NCI-H82 (cell line): ENCODE data around the gene MICAL2.
A peak's percentile ranks its signal among the peaks of the same experiment; 100 is the strongest.

Experiments used
- DNase-seq: peaks from one replicate; lab custom pipeline; 2025; lab: John Stamatoyannopoulos, UW

MICAL2 gene

DNA sequence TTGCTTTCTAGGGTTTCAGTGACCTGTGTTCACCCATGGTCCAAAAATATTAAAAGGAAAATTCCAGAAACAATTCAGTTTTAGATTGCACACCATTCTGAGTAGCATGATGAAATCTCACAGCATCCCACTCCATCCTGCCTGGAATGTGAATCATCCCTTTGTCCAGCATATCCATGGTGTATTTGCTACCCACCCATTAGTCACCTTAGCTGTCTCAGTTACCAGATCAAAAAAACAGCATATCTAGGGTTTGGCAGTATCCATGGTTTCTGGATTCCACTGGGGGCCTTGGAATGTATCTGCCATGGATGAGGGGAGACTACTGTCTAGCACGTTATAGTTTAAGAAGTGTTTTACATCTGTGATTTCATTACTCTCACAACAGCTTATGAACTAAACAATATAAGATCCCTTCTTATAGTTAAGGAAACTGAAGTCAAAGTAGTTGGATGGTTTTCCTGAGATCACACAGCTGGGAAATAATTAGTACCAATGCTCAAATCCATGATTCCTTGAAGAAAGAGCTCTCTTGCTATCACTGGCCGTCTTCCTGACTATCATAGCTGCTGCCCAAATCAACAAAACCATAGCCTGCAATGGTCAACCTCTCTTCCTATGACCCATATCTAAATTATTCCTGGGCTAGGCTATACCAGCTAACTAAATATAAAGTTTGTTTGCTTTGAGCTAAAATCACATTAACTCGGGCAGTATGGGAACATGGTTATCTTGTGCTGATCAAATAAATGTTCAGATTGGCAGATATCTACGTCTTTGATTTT is 122.6 kb downstream of the MICAL2 start:
- DNase-seq = no peak

DNA sequence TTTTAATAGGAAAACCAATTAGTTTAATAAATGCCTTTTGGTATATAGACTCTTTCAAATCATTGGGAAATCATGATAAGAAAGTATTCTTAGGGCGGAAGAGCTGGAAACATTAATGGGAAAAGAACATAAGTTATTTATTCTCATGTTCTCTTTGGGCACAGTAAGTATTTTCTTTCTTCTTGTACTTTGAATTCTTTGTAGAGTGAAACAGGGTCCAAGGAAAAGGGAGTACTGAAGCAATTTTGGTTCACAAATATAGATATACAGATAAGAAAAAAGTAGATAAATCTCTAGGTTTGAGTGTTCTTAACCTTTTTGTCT is 123.2 kb downstream of the MICAL2 start:
- DNase-seq = no peak

DNA sequence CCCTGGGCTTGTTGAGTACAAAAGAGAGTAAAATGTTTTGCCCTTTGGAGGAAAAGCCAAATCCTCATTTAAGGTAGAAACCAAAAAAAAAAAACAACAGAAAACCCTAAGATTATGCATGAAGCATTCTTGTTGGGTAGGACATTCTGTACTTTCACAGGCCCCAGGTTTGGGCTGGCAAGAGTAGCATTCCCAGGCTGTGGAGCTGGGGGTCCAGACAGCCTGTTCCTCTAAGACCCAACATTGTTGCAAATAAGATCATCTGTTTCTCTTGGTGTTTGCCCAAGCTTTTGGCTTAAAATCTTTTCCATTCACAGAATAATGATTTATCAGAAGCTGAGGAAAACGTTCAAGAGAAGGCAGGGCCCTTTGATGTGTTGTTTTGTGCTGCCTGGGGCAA is 123.8 kb downstream of the MICAL2 start:
- no peak for DNase-seq

DNA sequence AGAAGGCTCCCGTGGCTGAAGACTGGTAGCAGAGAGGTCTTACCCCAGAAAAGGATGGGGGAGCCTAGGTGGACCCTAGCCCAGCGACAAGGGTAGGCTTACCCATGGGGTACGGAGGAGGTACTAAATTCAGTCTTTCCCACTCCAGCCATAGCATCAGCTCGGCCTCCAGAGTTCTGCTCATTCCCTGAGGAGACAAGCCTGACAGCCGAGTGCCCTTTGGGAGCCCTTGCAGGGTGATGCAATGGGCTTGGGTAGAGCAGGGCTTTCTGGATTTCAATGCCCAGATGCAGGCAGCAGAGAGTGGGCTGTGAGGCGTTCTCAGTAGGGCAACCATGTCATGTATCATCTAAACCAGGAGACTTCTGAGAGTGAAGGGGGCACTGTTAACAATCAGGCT is 124.7 kb downstream of the MICAL2 start:
- no peak for DNase-seq

DNA sequence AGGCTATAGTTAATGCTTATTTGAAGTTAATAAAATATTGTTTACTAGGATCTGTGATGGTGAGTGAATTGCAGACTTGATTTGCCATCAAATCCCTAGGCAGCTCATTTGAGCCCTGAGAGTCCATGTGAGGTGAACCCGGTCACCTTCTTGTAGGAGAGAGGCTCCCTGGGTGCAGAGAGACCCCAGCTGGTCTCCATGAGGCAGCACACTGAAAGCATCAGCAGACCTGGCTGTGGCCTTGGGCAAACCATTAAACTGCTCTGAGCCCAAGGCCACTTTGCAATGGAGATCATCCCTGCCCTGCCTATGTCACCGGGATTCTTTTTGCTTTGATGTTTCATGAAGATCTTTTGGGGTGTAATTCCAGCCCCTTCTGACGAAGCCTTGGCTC is 125.2 kb downstream of the MICAL2 start:
- peak; percentile 55 for DNase-seq

DNA sequence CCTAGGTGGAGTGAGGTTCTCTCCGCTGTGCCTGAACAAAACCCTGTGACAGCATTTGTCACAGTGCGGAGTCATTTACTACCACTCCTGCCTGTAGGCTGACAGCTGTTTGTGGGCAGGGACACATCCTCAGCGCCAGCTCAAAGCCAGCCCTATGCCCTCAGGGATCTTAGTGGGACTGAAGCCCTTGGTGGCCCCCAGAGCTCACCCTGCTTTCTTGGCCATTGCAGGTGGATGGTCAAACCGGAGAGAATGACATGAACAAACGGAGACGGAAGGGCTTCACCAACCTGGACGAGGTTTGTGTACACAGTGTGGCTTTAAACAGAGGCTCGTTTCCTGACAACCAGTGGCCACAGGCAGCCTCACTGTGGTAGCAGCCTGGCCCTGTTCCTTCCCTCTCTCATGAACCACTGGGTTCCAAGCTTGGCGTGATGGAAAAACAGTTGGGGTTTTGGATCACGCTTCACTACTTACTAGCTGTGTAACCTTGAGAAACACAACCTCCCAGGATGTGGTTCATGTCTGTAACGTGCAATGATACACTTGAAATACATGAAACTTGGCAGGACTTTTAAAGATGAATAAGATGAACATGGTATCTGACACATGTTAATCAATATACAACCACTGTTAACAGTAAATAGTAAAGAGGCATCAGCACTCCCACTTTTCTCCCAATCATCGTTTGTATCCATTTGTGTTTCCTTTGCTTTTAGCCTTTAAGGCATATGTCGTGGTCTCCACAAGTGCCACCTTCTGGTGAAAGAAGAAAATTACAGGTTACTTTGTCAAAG is 125.8 kb downstream of the MICAL2 start:
- peak; percentile 57 for DNase-seq

DNA sequence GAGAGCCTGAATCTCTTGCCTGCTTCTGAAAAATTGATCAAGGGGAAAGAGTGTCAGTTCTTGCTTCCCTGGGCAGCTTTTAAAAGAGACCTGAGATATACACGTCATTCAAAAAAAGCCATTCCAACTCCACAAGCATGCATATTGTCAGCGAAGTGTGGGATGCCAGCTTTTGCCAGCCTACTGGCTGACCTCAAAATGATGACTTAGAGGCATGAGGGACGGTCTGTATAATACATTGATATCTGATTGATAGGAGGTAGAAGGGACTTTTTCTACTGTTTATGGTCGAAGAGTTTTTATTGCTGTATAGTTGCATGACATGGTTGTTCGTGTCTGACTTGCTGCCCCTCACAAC is 126.3 kb downstream of the MICAL2 start:
- DNase-seq = no peak

DNA sequence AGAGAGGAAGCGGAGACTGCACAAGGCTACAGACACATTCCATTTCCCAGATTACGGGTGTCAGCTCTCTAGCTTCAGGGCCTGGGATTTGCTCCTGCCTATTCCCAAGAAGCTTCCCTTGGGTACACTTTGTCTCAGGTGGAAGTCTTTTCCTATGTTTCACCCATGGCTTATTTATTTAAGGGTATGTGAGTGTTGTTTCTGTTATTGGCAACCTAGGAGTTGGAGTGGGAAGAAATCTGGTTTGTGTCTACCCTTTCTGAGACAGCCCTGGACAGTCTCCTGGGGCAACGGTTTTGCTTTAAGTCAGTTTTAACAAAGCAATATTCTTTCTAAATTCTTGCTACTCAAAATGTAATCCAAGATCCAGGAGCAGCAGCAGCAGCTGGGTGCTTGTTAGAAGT is 127.0 kb downstream of the MICAL2 start:
- no peak for DNase-seq

DNA sequence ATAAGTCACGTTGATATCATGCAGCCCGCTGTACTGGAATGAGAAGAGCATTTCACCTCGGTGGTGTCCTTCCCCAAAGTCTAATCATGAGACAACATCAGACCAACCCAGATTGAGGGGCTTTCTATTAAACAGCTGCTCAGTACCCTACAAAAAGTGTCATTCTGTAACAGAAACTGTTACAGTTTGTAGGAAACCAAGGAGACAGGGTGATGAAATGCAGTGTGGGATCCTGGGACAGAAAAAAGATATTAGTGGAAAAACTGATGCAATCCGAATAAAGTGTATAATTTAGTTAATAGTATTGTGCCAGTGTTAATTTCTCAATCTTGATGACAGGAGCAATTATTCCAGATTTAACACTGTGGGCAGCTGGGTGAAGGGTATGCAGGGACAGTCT is 128.0 kb downstream of the MICAL2 start:
- DNase-seq = no peak

DNA sequence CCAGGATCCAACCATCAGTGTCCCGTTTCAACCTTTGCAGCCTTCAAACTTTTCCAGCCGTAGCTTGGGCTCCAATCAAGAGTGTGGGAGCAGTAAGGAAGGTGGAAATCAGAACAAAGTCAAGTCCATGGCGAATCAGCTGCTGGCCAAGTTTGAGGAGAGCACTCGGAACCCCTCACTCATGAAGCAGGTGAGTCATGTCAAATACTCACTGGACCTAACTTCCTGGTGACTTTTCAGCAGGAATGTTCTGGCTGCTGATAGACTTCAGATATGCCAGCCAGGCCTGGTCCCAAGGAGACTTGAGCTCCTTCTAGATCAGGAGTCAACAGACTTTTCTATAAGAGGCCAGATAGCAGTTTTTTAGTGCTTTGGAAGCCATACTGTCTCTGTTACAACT is 129.0 kb downstream of the MICAL2 start:
- no peak for DNase-seq

DNA sequence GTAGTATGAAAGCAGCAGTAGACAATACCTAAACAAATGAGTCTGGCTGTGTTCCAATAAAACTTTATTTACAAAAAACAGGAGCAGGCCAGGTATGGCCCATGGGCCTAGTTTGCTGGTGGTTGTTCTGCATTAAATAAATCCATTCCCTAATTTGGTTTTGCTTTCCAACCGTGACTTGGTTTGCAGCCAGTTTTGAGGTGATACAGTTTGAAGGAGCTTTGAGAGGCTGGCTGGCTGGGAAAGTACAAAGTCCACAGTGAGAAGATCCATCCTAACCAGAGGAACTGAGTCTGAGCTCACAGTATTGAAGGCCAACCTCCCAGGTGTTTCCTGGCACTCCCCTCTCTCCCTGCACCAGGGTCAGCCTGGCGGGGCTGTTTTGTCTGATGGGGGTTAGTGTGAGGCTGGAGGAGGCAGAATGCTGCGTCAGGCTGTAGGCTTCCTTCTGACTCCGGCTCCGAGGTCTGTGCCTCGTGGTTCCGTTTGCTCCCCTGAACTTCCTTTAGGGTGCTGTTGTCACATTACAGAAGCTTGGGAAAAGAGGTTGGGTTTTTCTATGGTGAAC is 129.5 kb downstream of the MICAL2 start:
- no peak for DNase-seq

DNA sequence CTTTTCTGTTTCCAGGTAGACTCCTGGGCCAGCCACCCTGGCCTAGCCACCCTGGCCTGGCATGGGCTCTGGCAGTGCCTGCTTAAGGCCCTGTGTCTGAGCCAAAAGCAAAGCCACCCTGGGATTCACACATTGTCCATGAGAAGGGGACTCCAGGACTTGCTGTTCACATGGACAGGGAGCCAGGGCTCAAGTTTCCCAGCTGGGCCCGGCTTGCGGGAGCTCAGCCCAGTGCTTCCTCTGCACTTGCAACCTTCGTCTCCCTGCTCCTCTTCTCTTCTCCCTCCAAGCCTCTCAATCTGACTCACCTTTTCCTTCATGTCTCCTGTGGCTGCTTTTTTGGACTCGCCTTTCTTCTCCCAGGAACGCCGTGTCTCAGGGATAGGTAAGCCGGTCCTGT is 130.3 kb downstream of the MICAL2 start:
- DNase-seq = no peak

DNA sequence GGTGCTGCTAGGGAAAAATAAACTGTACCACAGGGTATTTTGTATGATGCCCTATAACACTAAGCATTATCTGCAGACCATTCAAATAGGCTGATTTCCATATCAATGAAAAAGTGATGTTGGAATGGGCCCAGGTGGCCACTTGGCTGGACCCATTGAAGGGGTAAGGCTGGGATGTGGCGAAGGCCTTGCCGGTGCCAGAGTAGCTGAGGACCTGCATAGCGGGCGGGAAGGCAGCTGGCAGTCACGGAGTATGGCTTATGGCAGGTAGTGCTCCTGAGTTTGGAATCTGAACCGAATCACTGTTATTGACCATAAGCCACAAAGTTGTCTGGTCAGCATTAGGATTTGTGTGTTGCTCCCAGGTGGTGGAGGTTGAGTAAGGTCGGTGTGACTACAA is 131.0 kb downstream of the MICAL2 start:
- DNase-seq = no peak

DNA sequence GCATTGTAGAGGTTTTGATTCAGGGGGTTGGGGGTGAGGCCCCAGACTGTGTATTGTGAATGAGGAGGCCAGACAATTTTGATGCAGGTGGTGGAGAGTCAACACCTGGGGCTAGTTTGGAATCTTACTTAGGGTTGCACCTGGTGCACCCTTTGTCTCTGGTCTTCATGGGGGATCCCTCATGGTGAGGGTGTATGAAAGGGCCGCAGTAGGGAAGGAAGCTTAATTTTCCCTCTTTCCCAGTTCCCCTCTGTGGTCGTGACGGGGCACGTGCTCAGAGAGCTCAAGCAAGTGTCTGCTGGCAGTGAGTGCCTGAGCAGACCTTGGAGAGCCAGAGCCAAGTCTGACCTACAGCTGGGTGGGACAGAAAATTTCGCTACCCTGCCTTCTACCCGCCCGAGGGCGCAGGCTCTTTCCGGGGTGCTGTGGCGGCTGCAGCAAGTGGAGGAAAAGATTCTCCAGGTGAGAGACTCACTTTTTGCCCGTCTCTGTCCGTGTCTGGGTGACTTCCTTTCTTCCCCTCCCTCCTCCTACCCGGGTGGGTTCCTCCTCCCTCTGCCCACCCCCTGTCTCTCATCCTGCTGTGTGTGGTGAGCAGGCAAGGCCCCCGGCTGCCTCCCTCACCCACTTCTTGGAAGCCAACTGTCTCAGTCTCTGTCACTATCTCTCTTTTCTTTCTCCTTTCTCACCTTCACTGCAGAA is 131.7 kb downstream of the MICAL2 start:
- no peak for DNase-seq

DNA sequence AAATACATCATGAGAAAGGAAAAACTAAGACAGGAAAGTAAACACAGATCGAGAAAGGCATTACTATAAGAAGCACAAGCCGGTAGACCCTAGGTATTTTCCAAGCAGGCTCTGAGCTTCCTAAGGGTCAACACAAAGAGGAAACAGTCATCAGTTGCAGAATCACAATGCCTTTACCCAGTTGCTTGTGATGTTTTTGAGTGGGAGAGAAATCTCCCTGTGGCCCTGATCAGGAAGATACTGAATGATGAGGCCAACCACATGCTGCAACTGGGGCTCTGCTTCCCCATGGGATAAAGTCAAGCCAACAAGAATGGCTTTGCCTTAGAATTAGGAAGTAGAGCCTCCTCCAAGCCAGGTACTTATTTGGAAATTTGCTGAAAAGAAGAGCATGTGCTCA is 132.6 kb downstream of the MICAL2 start:
- DNase-seq = no peak

DNA sequence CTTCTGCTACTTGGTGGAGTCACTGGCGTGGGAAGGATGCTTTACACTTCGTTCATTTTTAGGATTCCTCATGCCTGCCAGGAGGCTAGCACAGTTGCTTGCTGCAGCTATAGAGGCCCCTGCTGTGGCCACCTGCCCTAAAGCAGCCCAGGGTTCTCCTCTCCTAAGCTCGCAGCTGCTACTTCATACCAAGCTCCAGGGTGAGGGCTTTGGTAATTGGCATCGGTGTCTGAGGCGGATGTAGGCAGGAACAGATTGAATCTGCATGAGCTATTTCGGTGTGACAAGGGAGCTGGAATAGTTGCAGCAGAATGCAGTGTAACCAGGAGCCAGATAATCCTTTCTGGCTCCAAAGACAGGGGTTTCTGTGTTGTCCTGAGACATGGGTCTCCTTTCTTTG is 133.1 kb downstream of the MICAL2 start:
- DNase-seq = peak; percentile 49

DNA sequence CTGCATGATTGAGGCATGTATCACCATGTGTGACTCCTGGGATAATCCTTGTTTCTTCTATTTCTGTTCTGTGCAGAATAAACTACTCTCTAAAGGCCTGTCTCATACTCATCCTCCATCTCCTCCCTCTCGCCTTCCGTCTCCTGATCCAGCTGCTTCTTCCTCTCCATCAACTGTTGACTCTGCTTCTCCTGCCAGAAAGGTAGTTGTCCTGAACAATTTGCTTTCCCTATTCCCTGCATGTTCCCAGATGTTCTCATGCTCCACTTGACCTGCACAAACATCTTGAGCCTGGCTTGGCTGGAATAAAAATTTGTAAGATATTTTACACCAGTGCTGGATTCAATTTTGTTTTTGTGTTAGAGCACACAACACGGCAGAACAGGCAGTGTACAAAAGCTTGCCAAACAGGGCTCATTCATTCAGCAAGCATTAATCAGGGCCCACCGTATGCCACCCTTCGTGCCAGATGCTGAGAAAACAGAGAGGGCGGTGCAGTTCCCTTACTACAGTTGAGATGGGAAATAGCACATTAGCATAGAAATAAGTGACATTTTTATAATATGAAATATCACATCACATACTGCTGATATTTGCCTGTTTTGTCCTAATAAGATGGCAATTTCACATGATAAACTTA is 133.6 kb downstream of the MICAL2 start:
- peak; percentile 59 for DNase-seq

DNA sequence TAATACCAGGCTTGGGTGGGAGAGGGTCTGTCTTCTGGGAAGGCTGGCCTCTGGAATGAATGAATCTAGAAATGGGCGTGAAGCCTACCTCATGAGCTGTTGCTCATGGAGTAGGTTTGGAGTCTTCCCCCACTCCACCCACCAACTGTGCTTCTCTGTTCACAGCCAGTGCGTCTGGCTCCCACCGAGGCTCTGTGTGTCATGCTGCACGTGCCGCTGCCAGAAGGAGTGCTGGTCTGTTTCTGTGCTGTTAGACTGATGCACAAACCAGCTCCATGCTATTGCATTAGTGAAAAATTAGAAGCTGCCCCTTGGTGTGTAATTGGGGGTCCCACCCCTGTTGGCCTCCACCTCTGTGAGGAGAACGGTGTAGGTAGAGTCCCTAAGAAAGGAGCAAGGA is 134.7 kb downstream of the MICAL2 start:
- no peak for DNase-seq

DNA sequence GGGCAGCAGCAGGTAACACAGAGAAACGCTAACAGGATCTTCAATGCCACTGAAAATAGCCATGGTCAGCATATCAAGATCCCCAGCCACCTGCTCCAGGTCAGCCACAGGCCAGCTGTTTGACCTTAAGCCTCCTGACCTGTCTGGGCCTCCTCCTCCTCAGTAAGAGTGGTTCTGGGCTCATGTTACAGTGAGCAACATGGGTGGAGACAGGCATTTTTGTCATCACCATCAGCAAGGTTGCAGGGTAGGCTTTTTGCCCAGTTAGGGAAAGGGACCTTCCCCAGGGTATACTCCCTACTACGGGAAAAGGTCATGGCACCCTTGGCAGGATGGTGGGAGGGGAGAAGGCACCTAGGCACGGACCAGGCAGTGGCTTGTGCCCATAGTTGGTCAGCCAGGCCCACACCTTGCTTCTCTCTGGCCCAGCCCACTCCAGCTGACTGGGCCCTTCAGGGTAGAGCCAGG is 135.2 kb downstream of the MICAL2 start:
- no peak for DNase-seq

DNA sequence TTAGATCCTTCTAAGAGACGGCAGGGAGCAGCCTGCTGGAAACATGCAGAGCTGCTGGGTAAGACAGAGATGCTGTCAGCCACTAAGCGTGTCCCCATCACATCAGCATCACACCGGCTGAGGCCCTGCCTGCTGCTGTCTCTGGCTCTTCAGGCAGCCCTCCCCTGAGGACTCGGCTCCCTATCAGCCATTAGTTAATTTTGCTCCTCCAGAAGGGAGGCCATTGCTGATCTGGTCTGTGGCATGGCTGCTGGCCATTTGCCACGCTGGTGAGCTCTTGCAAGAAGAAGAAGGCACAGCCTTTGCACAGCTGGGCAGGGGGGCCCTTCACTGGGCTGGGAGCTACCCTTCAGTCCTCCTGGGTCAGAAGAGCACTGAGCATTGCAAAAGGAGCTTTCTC is 135.8 kb downstream of the MICAL2 start:
- no peak for DNase-seq

DNA sequence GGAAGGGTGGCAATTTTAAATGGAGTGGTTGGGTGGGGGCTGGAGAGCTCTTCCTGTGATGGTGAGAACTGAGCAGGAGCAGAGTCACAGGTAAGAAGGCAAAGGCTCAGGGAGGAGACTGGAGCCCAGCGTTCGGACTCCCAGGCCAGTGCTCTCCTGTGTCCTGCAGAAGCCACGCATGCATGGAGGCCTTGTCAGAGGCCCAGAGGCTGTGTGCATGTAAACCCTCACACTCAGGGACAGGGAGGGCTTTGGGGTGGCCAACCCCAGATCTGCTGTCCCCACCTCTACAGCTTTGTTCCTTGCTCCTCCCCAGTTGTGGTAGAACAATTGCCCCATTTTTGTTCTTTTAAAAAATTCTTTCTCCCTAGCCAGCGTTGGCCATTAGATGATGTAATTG is 136.6 kb downstream of the MICAL2 start:
- DNase-seq = no peak

DNA sequence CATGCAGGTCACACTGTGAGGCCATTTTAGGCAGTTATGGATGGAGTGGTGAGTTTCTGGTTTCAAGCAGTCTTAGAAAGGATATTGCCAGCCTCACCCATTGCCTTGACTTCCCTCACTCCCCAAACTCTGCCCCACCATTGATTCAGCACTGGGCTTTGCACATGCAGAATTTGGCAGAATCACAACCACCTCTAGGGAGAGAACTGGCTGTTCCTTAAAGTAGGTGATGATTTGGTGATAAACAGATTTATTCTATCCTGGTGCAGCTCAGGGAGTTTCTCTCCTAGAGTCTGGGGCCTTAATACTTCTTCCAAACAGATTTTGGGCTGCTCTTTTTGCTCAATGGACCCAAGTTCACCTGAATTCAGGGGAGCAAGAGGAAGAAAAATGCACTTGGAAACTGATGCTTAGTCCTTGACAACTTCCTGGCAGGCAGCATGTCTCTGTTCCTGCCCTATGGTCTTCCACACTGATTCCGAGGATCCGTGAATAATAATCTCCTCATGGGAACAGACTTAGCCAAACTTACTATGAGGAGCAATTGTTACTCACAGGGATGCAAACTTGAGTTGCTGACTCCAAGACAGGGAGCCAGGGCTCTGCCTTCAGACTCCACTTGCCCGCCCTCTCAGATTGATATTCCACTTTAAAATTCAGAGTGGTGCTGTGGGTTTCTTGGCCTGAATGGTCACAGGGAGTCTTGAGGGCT is 137.3 kb downstream of the MICAL2 start:
- no peak for DNase-seq
